ENCODE data around the gene UCN3.

UCN3 gene

DNA sequence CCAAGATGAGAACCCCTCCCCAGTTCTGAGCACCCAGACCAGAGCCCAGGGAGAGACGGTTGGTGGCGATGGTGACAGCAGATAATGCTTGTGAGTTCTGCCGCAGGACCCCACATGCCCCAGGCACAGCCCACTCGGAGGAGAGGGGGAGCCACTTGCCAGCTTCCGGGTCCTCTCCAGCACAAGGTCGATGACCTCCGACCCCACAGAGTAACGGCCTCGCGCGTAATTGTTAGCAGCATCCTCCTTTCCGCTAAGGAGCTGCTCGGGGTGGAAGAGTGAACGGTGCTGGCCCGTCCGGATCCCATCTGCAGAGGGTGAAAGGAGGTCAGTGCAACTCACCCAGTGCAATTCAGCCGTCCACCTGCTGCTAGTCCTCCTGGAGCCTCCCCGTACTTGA, 30.4 kb downstream of the UCN3 start:
- DNase-seq: no peak
- Mint-ChIP-seq H3K27ac (no peak overlapping the region), H3K9me3 (peaks cover 34% of the 10 kb centered on the region), H3K36me3 (ENCODE audit: low read depth) (peaks cover 5% of the 10 kb centered on the region), H3K27me3 (ENCODE audit: low read depth, poor library complexity) (peaks cover 7% of the 10 kb centered on the region), H3K4me3 (no peak overlapping the region), H3K4me1 (no peaks in the 10 kb centered on the region)
- TF ChIP-seq, protein P1, sequence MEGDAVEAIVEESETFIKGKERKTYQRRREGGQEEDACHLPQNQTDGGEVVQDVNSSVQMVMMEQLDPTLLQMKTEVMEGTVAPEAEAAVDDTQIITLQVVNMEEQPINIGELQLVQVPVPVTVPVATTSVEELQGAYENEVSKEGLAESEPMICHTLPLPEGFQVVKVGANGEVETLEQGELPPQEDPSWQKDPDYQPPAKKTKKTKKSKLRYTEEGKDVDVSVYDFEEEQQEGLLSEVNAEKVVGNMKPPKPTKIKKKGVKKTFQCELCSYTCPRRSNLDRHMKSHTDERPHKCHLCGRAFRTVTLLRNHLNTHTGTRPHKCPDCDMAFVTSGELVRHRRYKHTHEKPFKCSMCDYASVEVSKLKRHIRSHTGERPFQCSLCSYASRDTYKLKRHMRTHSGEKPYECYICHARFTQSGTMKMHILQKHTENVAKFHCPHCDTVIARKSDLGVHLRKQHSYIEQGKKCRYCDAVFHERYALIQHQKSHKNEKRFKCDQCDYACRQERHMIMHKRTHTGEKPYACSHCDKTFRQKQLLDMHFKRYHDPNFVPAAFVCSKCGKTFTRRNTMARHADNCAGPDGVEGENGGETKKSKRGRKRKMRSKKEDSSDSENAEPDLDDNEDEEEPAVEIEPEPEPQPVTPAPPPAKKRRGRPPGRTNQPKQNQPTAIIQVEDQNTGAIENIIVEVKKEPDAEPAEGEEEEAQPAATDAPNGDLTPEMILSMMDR (IDR thresholded peaks at IDR 0.05): no peak

DNA sequence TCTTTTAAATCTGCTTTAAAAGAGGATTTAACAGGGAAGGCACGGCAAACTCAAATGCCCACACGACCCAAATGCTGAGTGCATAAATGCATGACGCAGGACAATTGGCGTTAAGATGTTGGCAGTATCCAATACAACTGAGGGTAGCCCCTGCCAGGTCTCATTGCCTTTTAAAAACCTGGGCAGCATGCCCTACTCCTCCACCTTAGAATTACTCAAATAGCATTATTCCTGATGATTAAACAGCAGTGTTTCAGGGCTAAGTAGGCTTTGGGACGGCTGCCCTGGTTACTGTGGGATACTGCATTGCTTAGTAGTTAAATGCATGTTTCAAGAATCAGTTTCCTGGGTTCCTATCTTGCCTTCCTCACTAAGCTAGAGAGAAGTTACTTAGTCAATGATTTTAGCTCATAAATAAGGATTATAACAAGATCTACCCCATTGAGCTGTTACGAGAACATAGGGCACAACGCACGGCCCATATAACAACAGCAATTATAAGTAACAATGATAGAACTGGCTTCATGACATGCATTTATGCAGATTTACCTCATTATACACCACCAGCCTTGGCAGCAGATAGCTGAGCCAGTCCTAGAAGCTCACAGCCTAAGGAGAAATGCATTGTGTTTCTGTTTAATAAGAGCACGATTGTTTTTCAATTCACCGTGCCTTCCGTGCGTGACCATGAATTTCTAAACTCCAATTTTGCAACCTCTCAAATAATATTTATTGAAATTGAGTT, 32.0 kb downstream of the UCN3 start:
- peaks cover 5% of the 10 kb centered on the region for H3K27me3 Mint-ChIP-seq (ENCODE audit: low read depth, poor library complexity)
- TF ChIP-seq, protein P1 (IDR thresholded peaks at IDR 0.05): no peak

DNA sequence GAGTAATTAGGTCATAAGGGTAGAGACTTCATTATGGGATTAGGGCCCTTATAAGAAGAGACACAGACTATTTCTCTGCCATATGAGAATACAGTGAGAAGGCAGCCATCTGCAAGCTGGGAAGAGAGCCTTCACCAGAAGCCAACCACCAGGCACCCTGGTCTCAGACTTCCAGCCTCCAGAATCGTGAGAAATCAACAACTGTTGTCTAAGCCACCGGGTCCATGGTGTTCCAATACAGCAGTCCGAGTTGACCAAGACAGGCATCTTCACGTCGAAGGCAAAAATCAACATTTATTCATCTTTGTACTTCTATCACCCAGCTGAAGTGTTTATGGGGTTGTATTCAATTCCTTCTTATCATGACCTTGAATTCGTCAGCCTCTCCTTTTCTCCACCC, 34.6 kb downstream of the UCN3 start:
- TF ChIP-seq, protein P1 (IDR thresholded peaks at IDR 0.05): no peak
- no peaks in the 10 kb centered on the region for H3K36me3 Mint-ChIP-seq (ENCODE audit: low read depth)

More for the DNA sequence above, 32.0 kb downstream of the UCN3 start:
- no peak overlapping the region for H3K4me3 Mint-ChIP-seq
- no peaks in the 10 kb centered on the region for H3K4me1 Mint-ChIP-seq
- H3K9me3 Mint-ChIP-seq: peaks cover 18% of the 10 kb centered on the region
- no peaks in the 10 kb centered on the region for H3K36me3 Mint-ChIP-seq (ENCODE audit: low read depth)
- H3K27ac Mint-ChIP-seq: no peak overlapping the region
- no peak for DNase-seq

DNA sequence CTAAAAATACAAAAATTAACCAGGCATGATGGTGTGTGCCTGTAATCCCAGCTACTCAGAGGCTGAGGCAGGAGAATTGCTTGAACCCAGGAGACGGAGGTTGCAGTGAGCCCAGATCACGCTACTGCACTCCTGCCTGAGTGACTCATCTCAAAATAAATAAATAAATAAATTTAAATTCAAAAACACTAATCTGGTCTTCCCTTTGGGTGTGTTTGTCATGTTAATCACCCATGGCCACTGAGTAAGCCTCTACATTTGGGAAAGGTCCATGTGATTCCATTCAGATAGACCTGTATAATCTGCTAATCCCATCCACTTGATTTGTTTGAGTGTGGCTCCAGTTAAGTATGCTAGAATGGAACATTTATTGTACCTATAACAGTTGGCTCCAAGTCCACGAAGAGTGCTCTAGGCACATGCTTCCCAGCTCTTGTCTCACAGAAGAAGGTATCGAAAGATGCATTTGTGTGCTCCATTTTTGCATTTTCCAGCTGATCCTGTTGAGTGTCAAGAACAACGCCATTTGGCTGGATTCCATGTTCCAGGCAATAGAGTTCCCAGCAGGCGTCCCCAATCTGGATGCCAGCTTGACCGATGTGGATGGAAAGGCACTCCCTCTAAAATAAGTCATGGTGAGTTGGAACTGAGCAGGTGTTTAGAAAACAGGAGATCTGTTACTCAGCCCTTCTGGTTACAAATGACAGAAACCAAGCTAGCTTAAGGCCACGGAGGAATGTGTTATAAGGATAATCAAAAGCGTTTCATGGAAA, 35.9 kb downstream of the UCN3 start:
- DNase-seq: no peak
- Mint-ChIP-seq H3K36me3 (ENCODE audit: low read depth) (no peaks in the 10 kb centered on the region), H3K4me3 (no peak overlapping the region), H3K27ac (no peak overlapping the region), H3K9me3 (no peaks in the 10 kb centered on the region), H3K4me1 (no peaks in the 10 kb centered on the region), H3K27me3 (ENCODE audit: low read depth, poor library complexity) (peaks cover 8% of the 10 kb centered on the region)
- TF ChIP-seq, protein P1 (IDR thresholded peaks at IDR 0.05): no peak

More for the DNA sequence above, 34.6 kb downstream of the UCN3 start:
- Mint-ChIP-seq H3K9me3 (no peaks in the 10 kb centered on the region), H3K27ac (no peak overlapping the region), H3K27me3 (ENCODE audit: low read depth, poor library complexity) (peaks cover 8% of the 10 kb centered on the region), H3K4me3 (no peak overlapping the region), H3K4me1 (no peaks in the 10 kb centered on the region)
- no peak for DNase-seq

DNA sequence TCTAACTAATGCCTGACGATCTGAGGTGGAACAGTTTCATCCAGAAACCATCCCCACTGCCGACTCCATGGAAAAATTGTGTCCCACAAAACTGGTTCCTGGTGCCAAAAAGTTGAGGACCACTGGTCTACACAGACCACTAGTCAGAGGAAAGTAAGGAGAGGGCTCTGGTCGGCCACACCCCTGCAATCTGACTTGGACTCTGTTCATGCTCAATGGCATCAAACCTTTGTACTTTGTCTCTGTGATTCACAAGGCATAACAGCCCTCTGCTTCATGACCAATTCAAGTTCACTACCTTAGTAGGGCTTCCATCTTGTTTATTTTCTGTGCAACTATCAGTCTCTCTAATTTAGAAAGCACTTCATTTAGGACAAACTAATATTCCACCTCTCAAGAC, 38.0 kb downstream of the UCN3 start:
- Mint-ChIP-seq H3K27ac (no peak overlapping the region), H3K36me3 (ENCODE audit: low read depth) (no peaks in the 10 kb centered on the region), H3K4me1 (no peaks in the 10 kb centered on the region), H3K4me3 (no peak overlapping the region), H3K9me3 (peaks cover 17% of the 10 kb centered on the region), H3K27me3 (ENCODE audit: low read depth, poor library complexity) (peaks cover 8% of the 10 kb centered on the region)
- TF ChIP-seq, protein P1 (IDR thresholded peaks at IDR 0.05): no peak
- DNase-seq: no peak
